Testis (tissue), 3 donors: ENCODE measurements around the gene SERPINB12. TPM values are rescaled to one million over a fixed set of nuclear protein-coding genes. Genes with fewer than 3 reads are reported as not detected.
A peak's percentile ranks its signal among the peaks of the same experiment; 100 is the strongest.

Experiments
- DNase-seq: peaks from one replicate; pipeline ENCODE4 v3.0.0-alpha.2; 2019
- H3K27ac ChIP-seq, 2 donors: fragments of 200-600 bp; sonication (generic); one replicate each; pipeline ENCODE4 v1.5.1; 2019
- H3K27me3 ChIP-seq: fragments of 200-600 bp; sonication (generic); one replicate; pipeline ENCODE4 v1.5.1; 2019
- H3K36me3 ChIP-seq: fragments of 200-600 bp; sonication (generic); one replicate; pipeline ENCODE4 v1.5.1; 2017; ENCODE audit warnings: low read depth; ENCODE audit errors: missing control alignments
- H3K4me1 ChIP-seq: fragments of 200-600 bp; sonication (generic); one replicate; pipeline ENCODE4 v1.5.1; 2019
- H3K4me3 ChIP-seq, 2 donors: fragments of 200-600 bp; sonication (generic); one replicate each; pipeline ENCODE4 v1.5.1; 2017 to 2019
- H3K9me3 ChIP-seq: fragments of 200-600 bp; sonication (generic); one replicate; pipeline ENCODE4 v1.5.1; 2017
- CTCF ChIP-seq, 3 experiments: fragments of 450-650 bp in 2 of 3; fragments of 200-600 bp in 1 of 3; sonication (generic) in 1 of 3; IDR thresholded peaks; one replicate each; pipeline ENCODE4 v1.5.1; 2016 to 2019; ENCODE audit warnings: antibody characterized with exemption in 3 of 3, mild to moderate bottlenecking in 2 of 3, moderate library complexity in 1 of 3
- POLR2A ChIP-seq: fragments of 450-650 bp; IDR thresholded peaks from one replicate; pipeline ENCODE4 v1.6.1; 2017; ENCODE audit warnings: antibody characterized with exemption, mild to moderate bottlenecking, moderate library complexity
- WGBS, 2 donors: methylation state at CpG; one replicate each; pipeline ENCODE4 v1.1.5; 2018; 5-methylcytosine and 5-hydroxymethylcytosine counted together
- intact Hi-C: fragments of 100-400 bp; cut with DNase I; formaldehyde crosslinking; loops from one replicate; pipeline ENCODE4 v1.15.1; 2023; ENCODE audit warnings: low total_unique reads
- polyA plus RNA-seq: library from polyadenylated mRNA; stranded (reverse); fragments of 350-450 nt; fragmentation: Illumina TruSeq; extraction: RNeasy Lipid Tissue Mini Kit (QIAGEN cat#74804); gene quantifications from one replicate; pipeline ENCODE4 v1.2.3, GENCODE V29; 2014; ENCODE audit warnings: low read depth, low replicate concordance; ENCODE audit not compliant: insufficient read depth
- total RNA-seq, 2 donors: library from RNA; depleted of rRNA; stranded (reverse); fragments of >200 nt; gene quantifications; one replicate each; pipeline ENCODE4 v1.2.3, GENCODE V29; 2016

The SERPINB12 gene
- total and polyA plus RNA-seq, 3 donors from 2014 or later: 0.56 to 1.1 (median 0.94) TPM

GRCh38 chr18:63553081-63553480 lies 10.9 kb downstream of the SERPINB12 start:
- 18 to 20% methylated on average over 1 of the region's 1 CpG for WGBS, 2 donors
- no peak for TF ChIP-seq CTCF (IDR thresholded peaks at IDR 0.05)
- TF ChIP-seq POLR2A: no peak
- no peaks in the 10 kb centered on the region for H3K36me3 ChIP-seq
- H3K4me1 ChIP-seq: no peaks in the 10 kb centered on the region
- peak; percentile 38 for DNase-seq
- H3K27me3 ChIP-seq: no peaks in the 10 kb centered on the region
- H3K27ac ChIP-seq: no peak overlapping the region
- intact Hi-C loops: no loop called here
- no peak overlapping the region for H3K4me3 ChIP-seq
- no peaks in the 10 kb centered on the region for H3K9me3 ChIP-seq

- TF ChIP-seq POLR2A: no peak
- no peak for TF ChIP-seq CTCF (IDR thresholded peaks at IDR 0.05)
- intact Hi-C loops: no loop called here
- no peak overlapping the region for H3K4me3 ChIP-seq
- no peak for DNase-seq
- no peaks in the 10 kb centered on the region for H3K9me3 ChIP-seq
- no peaks in the 10 kb centered on the region for H3K36me3 ChIP-seq
- H3K27ac ChIP-seq: no peak overlapping the region
- WGBS, 2 donors: 90 to 91% methylated on average over 9 of the region's 9 CpGs
- no peaks in the 10 kb centered on the region for H3K27me3 ChIP-seq
- H3K4me1 ChIP-seq: no peaks in the 10 kb centered on the region
These were observed 17.7 kb downstream of the SERPINB12 start for GRCh38 chr18:63559567-63560491.

- DNase-seq: no peak
- Histone ChIP-seq H3K4me3 (no peak overlapping the region), H3K36me3 (no peaks in the 10 kb centered on the region), H3K27me3 (no peaks in the 10 kb centered on the region), H3K9me3 (no peaks in the 10 kb centered on the region), H3K27ac (no peak overlapping the region), H3K4me1 (no peaks in the 10 kb centered on the region)
- intact Hi-C loops: no loop called here
- 87 to 95% methylated on average over 4 of the region's 4 CpGs for WGBS, 2 donors
- TF ChIP-seq CTCF (IDR thresholded peaks at IDR 0.05) (no peak), POLR2A (no peak)
These were observed 20.1 kb downstream of the SERPINB12 start for GRCh38 chr18:63562284-63562683.

GRCh38 chr18:63564021-63564420 lies 21.9 kb downstream of the SERPINB12 start:
- Histone ChIP-seq H3K36me3 (no peaks in the 10 kb centered on the region), H3K27me3 (no peaks in the 10 kb centered on the region), H3K4me3 (no peak overlapping the region), H3K27ac (no peak overlapping the region), H3K4me1 (no peaks in the 10 kb centered on the region), H3K9me3 (no peaks in the 10 kb centered on the region)
- intact Hi-C loops: no loop called here
- TF ChIP-seq CTCF (IDR thresholded peaks at IDR 0.05) (no peak), POLR2A (no peak)
- 89% methylated on average over 4 of the region's 4 CpGs for WGBS, 2 donors
- DNase-seq: no peak

GRCh38 chr18:63564561-63564960 lies 22.4 kb downstream of the SERPINB12 start:
- intact Hi-C loops: no loop called here
- TF ChIP-seq POLR2A: no peak
- TF ChIP-seq CTCF (IDR thresholded peaks at IDR 0.05): no peak
- H3K36me3 ChIP-seq: no peaks in the 10 kb centered on the region
- no peak overlapping the region for H3K27ac ChIP-seq
- H3K4me1 ChIP-seq: no peaks in the 10 kb centered on the region
- no peaks in the 10 kb centered on the region for H3K9me3 ChIP-seq
- H3K27me3 ChIP-seq: no peaks in the 10 kb centered on the region
- WGBS, 2 donors: 88 to 94% methylated on average over 1 of the region's 1 CpG
- H3K4me3 ChIP-seq: no peak overlapping the region
- DNase-seq: no peak
